HEK293 (cell line): ENCODE data around the gene TMEM138.

Experiments used
- CTCF ChIA-PET: fragments of 350-600 bp; formaldehyde crosslinking; extraction: SDS; loops from one replicate; lab custom pipeline; 2021; ENCODE audit warnings: antibody characterized with exemption; lab: Yijun Ruan, JAX
- POLR2A ChIA-PET: fragments of 300-600 bp; formaldehyde crosslinking; extraction: SDS; loops from one replicate; lab custom pipeline; 2020; ENCODE audit warnings: antibody characterized with exemption, inconsistent platforms; lab: Yijun Ruan, JAX
- H3K27ac ChIP-seq: fragments of 200-500 bp; sonication (Bioruptor generic); 2 replicates; pipeline ENCODE4 v1.5.1; 2014; ENCODE audit warnings: low read depth, low read length, control low read depth, inconsistent platforms; ENCODE audit errors: extremely low read depth
- H3K36me3 ChIP-seq, 2 experiments: fragments of 200-500 bp in 1 of 2; sonication (Bioruptor generic) in 1 of 2; 1 replicate in 1 of 2; 2 replicates in 1 of 2; pipeline ENCODE4 v1.5.1; 2014 to 2017; ENCODE audit warnings: inconsistent platforms in 2 of 2, low read length in 2 of 2; ENCODE audit not compliant: control insufficient read depth in 2 of 2, insufficient read depth in 1 of 2
- H3K4me1 ChIP-seq: fragments of 200-500 bp; sonication (Bioruptor generic); 2 replicates; pipeline ENCODE4 v1.5.1; 2014; ENCODE audit warnings: mild to moderate bottlenecking, low read length, inconsistent platforms; ENCODE audit not compliant: control insufficient read depth, insufficient read depth
- H3K4me3 ChIP-seq: 2 replicates; pipeline ENCODE4 v1.5.1; 2011; ENCODE audit warnings: low read depth, mild to moderate bottlenecking, control low read depth, low read length, moderate library complexity
- H3K9me3 ChIP-seq: fragments of 200-500 bp; sonication (Bioruptor generic); 2 replicates; pipeline ENCODE4 v1.5.1; 2014; ENCODE audit warnings: low read depth, low read length, inconsistent platforms; ENCODE audit not compliant: control insufficient read depth, insufficient read depth
- BCL11B ChIP-seq: fragments of 450-650 bp; formaldehyde crosslinking; IDR thresholded peaks from 2 replicates; pipeline ENCODE4 v1.5.1; 2016; ENCODE audit warnings: low read depth, missing biosample characterization, missing genetic modification characterization
- KLF9 ChIP-seq: fragments of 450-650 bp; formaldehyde crosslinking; IDR thresholded peaks from 2 replicates; pipeline ENCODE4 v1.5.1; 2016; ENCODE audit warnings: missing biosample characterization, missing genetic modification characterization, low read depth
- MYNN ChIP-seq: fragments of 450-650 bp; formaldehyde crosslinking; IDR thresholded peaks from 2 replicates; pipeline ENCODE4 v1.5.1; 2016; ENCODE audit warnings: missing biosample characterization, missing genetic modification characterization, borderline replicate concordance
- MZF1 ChIP-seq: fragments of 450-650 bp; formaldehyde crosslinking; IDR thresholded peaks from 2 replicates; pipeline ENCODE4 v1.5.1; 2017; ENCODE audit warnings: missing biosample characterization, missing genetic modification characterization, borderline replicate concordance
- SCRT2 ChIP-seq: fragments of 450-650 bp; formaldehyde crosslinking; IDR thresholded peaks from 2 replicates; pipeline ENCODE4 v1.5.1; 2016; ENCODE audit warnings: missing biosample characterization, missing genetic modification characterization
- YY1 ChIP-seq: fragments of 450-650 bp; formaldehyde crosslinking; IDR thresholded peaks from 2 replicates; pipeline ENCODE4 v1.5.1; 2018; ENCODE audit warnings: missing biosample characterization, missing genetic modification characterization
- ZBTB1 ChIP-seq: fragments of 450-650 bp; formaldehyde crosslinking; IDR thresholded peaks from 2 replicates; pipeline ENCODE4 v1.5.1; 2016; ENCODE audit warnings: missing biosample characterization, missing genetic modification characterization
- ZBTB48 ChIP-seq: fragments of 450-650 bp; formaldehyde crosslinking; IDR thresholded peaks from 2 replicates; pipeline ENCODE4 v1.5.1; 2016; ENCODE audit warnings: missing biosample characterization, missing genetic modification characterization
- ZFP37 ChIP-seq: fragments of 450-650 bp; formaldehyde crosslinking; IDR thresholded peaks from 2 replicates; pipeline ENCODE4 v1.5.1; 2016; ENCODE audit warnings: missing biosample characterization, missing genetic modification characterization
- ZNF112 ChIP-seq: fragments of 450-650 bp; formaldehyde crosslinking; IDR thresholded peaks from 2 replicates; pipeline ENCODE4 v1.5.0; 2017; ENCODE audit warnings: missing biosample characterization, missing genetic modification characterization
- ZNF114 ChIP-seq: fragments of 450-650 bp; formaldehyde crosslinking; IDR thresholded peaks from 2 replicates; pipeline ENCODE4 v1.5.0; 2017; ENCODE audit warnings: missing biosample characterization, missing genetic modification characterization
- ZNF169 ChIP-seq: fragments of 450-650 bp; formaldehyde crosslinking; IDR thresholded peaks from 2 replicates; pipeline ENCODE4 v1.5.1; 2016; ENCODE audit warnings: missing biosample characterization, missing genetic modification characterization
- ZNF184 ChIP-seq: fragments of 450-650 bp; IDR thresholded peaks from 2 replicates; pipeline ENCODE4 v1.5.1; 2018; ENCODE audit warnings: missing biosample characterization, mild to moderate bottlenecking, missing genetic modification characterization
- ZNF221 ChIP-seq: fragments of 450-650 bp; formaldehyde crosslinking; IDR thresholded peaks from 2 replicates; pipeline ENCODE4 v1.5.1; 2017; ENCODE audit warnings: missing biosample characterization, missing genetic modification characterization, borderline replicate concordance
- ZNF311 ChIP-seq: fragments of 450-650 bp; formaldehyde crosslinking; IDR thresholded peaks from 2 replicates; pipeline ENCODE4 v1.5.1; 2017; ENCODE audit warnings: missing biosample characterization, missing genetic modification characterization, borderline replicate concordance
- ZNF354C ChIP-seq: fragments of 450-650 bp; formaldehyde crosslinking; IDR thresholded peaks from 2 replicates; pipeline ENCODE4 v1.5.1; 2016; ENCODE audit warnings: missing biosample characterization, missing genetic modification characterization, low read depth, borderline replicate concordance
- ZNF561 ChIP-seq: fragments of 450-650 bp; IDR thresholded peaks from 2 replicates; pipeline ENCODE4 v1.5.1; 2018; ENCODE audit warnings: missing biosample characterization, missing genetic modification characterization, borderline replicate concordance
- ZNF791 ChIP-seq: fragments of 450-650 bp; formaldehyde crosslinking; IDR thresholded peaks from 2 replicates; pipeline ENCODE4 v1.5.1; 2016; ENCODE audit warnings: missing biosample characterization, missing genetic modification characterization
- ZNF830 ChIP-seq: fragments of 450-650 bp; IDR thresholded peaks from 2 replicates; pipeline ENCODE4 v1.5.0; 2018; ENCODE audit warnings: missing biosample characterization, missing genetic modification characterization, low read depth, mild to moderate bottlenecking, moderate library complexity
- TF ChIP-seq, protein P1 (sequence below): fragments of 450-650 bp; formaldehyde crosslinking; IDR thresholded peaks from 2 replicates; pipeline ENCODE4 v1.5.1; 2016; ENCODE audit warnings: missing biosample characterization, missing genetic modification characterization, borderline replicate concordance
- TF ChIP-seq, protein P2 (sequence below): fragments of 450-650 bp; formaldehyde crosslinking; IDR thresholded peaks from 2 replicates; pipeline ENCODE4 v1.5.1; 2016; ENCODE audit warnings: missing biosample characterization, missing genetic modification characterization
- TF ChIP-seq, protein P3 (sequence below): fragments of 450-650 bp; formaldehyde crosslinking; IDR thresholded peaks from 2 replicates; pipeline ENCODE4 v1.5.1; 2016; ENCODE audit warnings: missing biosample characterization, missing genetic modification characterization
- TF ChIP-seq, protein P4 (sequence below): fragments of 450-650 bp; formaldehyde crosslinking; IDR thresholded peaks from 2 replicates; pipeline ENCODE4 v1.5.1; 2017; ENCODE audit warnings: missing biosample characterization, missing genetic modification characterization

The TMEM138 gene

DNA sequence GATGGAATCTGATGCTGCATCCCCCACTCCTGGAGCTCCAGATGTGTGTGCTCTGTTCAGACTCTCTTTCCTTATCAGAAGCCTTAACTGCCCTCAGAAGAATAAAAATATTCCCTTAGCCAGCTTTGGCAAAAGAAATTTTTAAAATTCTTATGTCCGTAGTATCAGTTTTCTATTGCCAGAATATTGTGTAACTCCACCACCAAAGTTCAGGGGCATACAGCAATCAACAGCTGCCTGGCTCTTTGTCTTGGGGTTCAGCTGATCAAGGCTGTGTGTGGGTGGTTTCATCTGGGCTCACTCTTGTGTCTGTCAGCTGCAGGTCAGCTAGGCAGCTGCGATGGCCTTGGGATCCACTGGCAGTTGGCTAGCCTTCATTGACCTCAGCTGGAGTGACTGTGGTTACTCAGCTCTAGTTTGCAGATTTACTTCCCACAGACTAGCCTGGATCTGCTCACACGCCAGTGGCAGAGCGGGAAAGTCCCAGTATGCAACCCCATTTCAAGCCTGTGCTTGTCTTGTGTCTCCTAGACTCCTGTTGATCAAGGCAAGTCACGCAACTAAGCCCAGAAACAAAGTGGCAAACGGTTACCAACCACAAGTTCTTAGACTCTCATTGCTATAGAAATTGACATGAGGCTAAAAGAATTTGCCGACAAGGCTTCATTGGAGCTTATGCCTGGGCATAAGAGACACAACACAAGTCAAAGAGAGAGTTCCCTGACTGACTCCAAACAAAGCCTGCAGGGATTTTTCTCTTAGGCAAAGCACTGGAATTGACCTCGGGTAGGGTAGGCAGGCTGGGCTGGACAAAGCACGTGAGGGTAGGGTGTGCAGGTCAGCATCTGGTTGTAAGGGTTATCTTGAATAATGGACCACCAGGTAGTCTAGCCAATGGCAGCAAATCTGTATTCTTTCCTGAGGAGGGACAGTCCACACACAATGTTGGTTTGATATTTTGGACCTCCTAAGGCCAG, 7.5 kb downstream of the TMEM138 start:
- POLR2A ChIA-PET: interaction anchor here (1.0 to 2.2 kb wide), 3 partner anchors 8 to 13 kb away, joined by 3 to 15 read pairs (median 9); partner anchors contain the start of genes CYB561A3 and TMEM138
- Histone ChIP-seq H3K9me3 (no peaks in the 10 kb centered on the region), H3K4me3 (no peak overlapping the region), H3K4me1 (no peaks in the 10 kb centered on the region), H3K36me3 (peaks cover 11 to 64% of the 10 kb centered on the region in 2 experiments), H3K27ac (no peak overlapping the region)
- CTCF ChIA-PET: interaction anchor here (0.6 to 3.2 kb wide), 7 partner anchors 8 to 52 kb away, joined by 3 to 14 read pairs (median 3); partner anchors contain the start of genes CYB561A3 and TMEM138
- TF ChIP-seq MZF1 (tag by site-specific recombination): no peak
- TF ChIP-seq ZNF830 (tag by site-specific recombination): no peak
- TF ChIP-seq, protein P1, sequence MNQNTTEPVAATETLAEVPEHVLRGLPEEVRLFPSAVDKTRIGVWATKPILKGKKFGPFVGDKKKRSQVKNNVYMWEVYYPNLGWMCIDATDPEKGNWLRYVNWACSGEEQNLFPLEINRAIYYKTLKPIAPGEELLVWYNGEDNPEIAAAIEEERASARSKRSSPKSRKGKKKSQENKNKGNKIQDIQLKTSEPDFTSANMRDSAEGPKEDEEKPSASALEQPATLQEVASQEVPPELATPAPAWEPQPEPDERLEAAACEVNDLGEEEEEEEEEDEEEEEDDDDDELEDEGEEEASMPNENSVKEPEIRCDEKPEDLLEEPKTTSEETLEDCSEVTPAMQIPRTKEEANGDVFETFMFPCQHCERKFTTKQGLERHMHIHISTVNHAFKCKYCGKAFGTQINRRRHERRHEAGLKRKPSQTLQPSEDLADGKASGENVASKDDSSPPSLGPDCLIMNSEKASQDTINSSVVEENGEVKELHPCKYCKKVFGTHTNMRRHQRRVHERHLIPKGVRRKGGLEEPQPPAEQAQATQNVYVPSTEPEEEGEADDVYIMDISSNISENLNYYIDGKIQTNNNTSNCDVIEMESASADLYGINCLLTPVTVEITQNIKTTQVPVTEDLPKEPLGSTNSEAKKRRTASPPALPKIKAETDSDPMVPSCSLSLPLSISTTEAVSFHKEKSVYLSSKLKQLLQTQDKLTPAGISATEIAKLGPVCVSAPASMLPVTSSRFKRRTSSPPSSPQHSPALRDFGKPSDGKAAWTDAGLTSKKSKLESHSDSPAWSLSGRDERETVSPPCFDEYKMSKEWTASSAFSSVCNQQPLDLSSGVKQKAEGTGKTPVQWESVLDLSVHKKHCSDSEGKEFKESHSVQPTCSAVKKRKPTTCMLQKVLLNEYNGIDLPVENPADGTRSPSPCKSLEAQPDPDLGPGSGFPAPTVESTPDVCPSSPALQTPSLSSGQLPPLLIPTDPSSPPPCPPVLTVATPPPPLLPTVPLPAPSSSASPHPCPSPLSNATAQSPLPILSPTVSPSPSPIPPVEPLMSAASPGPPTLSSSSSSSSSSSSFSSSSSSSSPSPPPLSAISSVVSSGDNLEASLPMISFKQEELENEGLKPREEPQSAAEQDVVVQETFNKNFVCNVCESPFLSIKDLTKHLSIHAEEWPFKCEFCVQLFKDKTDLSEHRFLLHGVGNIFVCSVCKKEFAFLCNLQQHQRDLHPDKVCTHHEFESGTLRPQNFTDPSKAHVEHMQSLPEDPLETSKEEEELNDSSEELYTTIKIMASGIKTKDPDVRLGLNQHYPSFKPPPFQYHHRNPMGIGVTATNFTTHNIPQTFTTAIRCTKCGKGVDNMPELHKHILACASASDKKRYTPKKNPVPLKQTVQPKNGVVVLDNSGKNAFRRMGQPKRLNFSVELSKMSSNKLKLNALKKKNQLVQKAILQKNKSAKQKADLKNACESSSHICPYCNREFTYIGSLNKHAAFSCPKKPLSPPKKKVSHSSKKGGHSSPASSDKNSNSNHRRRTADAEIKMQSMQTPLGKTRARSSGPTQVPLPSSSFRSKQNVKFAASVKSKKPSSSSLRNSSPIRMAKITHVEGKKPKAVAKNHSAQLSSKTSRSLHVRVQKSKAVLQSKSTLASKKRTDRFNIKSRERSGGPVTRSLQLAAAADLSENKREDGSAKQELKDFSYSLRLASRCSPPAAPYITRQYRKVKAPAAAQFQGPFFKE (tag by site-specific recombination): no peak
- no peak for TF ChIP-seq ZBTB1
- no peak for TF ChIP-seq ZNF561 (tag by site-specific recombination)
- TF ChIP-seq KLF9 (tag by site-specific recombination): no peak
- no peak for TF ChIP-seq ZNF184 (tag by site-specific recombination)
- TF ChIP-seq ZFP37 (tag by site-specific recombination): no peak

DNA sequence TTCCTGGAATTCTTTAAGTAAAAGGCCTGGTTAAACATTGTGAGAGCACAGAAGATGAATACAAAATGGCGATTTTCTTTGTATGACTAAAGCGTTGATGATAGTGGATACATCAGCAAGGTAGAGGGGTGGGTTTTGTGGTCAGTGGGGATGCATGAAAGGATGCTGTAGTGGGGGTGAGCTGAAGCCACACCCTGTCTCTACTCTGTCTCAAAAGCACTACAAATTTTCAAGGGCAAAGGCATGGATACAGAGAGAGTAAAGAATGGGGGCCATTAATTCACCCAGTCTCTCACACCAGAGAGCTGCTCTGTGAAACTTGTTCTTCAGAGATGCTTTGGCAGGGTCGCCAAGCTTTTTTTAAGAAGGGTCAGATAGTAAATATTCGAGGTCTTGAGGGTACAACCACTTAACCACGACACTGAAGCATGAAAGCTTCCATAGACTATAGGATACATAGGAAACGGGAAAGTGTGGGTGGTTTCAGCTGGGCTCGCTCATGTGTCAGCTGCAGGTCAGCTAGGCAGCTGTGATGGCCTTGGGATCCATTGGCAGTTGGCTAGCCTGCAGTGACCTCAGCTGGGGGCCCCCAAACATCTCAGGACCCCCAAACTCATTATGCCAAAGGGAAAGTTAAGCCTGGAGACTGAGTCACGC, 8.3 kb downstream of the TMEM138 start:
- Histone ChIP-seq H3K36me3 (peaks cover 4 to 62% of the 10 kb centered on the region in 2 experiments), H3K27ac (no peak overlapping the region), H3K4me1 (no peaks in the 10 kb centered on the region), H3K9me3 (no peaks in the 10 kb centered on the region), H3K4me3 (no peak overlapping the region)
- ChIA-PET CTCF (interaction anchor here (0.6 to 3.2 kb wide), 5 partner anchors 8 to 207 kb away, joined by 3 to 14 read pairs (median 3); partner anchors contain the start of genes CYB561A3 and TMEM138), POLR2A (interaction anchor here (1.2 to 2.2 kb wide), 3 partner anchors 9 to 34 kb away, joined by 4 to 15 read pairs (median 9); partner anchors contain the start of genes CYB561A3 and TMEM138)
- TF ChIP-seq ZNF791 (tag by site-specific recombination) (no peak), MYNN (no peak), BCL11B (no peak), ZNF169 (tag by site-specific recombination) (no peak), ZNF114 (tag by site-specific recombination) (no peak), ZNF112 (no peak), ZNF354C (tag by site-specific recombination) (no peak), ZNF311 (tag by site-specific recombination) (no peak), ZBTB48 (tag by site-specific recombination) (no peak), ZNF221 (tag by site-specific recombination) (no peak), YY1 (tag by site-specific recombination) (no peak), SCRT2 (tag by site-specific recombination) (no peak)
- TF ChIP-seq, protein P2, sequence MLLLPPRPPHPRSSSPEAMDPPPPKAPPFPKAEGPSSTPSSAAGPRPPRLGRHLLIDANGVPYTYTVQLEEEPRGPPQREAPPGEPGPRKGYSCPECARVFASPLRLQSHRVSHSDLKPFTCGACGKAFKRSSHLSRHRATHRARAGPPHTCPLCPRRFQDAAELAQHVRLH (tag by site-specific recombination): no peak
- TF ChIP-seq, protein P3, sequence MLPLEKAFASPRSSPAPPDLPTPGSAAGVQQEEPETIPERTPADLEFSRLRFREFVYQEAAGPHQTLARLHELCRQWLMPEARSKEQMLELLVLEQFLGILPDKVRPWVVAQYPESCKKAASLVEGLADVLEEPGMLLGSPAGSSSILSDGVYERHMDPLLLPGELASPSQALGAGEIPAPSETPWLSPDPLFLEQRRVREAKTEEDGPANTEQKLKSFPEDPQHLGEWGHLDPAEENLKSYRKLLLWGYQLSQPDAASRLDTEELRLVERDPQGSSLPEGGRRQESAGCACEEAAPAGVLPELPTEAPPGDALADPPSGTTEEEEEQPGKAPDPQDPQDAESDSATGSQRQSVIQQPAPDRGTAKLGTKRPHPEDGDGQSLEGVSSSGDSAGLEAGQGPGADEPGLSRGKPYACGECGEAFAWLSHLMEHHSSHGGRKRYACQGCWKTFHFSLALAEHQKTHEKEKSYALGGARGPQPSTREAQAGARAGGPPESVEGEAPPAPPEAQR: no peak
- TF ChIP-seq, protein P4, sequence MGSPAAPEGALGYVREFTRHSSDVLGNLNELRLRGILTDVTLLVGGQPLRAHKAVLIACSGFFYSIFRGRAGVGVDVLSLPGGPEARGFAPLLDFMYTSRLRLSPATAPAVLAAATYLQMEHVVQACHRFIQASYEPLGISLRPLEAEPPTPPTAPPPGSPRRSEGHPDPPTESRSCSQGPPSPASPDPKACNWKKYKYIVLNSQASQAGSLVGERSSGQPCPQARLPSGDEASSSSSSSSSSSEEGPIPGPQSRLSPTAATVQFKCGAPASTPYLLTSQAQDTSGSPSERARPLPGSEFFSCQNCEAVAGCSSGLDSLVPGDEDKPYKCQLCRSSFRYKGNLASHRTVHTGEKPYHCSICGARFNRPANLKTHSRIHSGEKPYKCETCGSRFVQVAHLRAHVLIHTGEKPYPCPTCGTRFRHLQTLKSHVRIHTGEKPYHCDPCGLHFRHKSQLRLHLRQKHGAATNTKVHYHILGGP (tag by site-specific recombination): no peak
- TF ChIP-seq, all 188 proteins: peak for 0
